Measurements from ENCODE around the gene PDE6B.

DNA sequence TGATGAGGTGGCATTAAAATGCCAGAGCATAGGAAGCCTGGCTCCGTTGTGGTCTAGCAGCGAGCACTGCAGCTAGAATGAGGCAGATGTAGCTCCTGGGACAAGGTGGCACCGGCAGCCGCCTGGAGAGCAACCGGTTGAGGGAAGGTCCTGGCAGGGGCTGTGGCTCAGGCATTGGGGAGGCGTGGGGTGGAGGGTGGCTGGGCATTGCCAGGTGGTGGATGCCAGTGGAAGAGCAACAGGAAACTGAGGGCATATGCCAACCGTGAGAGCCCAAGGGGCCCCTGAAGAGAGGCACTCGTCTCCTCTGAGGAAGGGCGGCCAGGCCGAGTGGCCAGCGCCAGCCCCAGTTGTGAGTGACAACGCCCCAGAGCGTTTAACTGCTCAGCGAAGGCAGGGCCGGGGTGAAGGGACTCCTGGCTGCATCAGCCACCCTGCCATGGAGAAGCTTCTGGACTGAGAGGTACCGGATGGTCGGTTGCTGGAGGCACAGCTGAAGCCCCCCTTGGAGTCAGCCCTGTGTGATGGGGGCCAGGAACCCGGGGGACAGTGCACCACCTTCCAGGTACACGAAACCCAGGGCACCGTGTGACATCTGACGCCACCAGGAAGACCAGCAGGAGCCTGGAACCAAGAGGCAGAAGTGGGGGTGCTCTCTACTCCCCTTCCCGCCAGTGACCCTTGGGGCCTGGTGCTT is 13.2 kb upstream of the PDE6B start:
- TF ChIP-seq, protein P1, sequence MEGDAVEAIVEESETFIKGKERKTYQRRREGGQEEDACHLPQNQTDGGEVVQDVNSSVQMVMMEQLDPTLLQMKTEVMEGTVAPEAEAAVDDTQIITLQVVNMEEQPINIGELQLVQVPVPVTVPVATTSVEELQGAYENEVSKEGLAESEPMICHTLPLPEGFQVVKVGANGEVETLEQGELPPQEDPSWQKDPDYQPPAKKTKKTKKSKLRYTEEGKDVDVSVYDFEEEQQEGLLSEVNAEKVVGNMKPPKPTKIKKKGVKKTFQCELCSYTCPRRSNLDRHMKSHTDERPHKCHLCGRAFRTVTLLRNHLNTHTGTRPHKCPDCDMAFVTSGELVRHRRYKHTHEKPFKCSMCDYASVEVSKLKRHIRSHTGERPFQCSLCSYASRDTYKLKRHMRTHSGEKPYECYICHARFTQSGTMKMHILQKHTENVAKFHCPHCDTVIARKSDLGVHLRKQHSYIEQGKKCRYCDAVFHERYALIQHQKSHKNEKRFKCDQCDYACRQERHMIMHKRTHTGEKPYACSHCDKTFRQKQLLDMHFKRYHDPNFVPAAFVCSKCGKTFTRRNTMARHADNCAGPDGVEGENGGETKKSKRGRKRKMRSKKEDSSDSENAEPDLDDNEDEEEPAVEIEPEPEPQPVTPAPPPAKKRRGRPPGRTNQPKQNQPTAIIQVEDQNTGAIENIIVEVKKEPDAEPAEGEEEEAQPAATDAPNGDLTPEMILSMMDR (conservative IDR thresholded peaks at IDR 0.05 in 1 of 2, IDR thresholded peaks at IDR 0.05 in 1 of 2; ENCODE audit: low read depth in 1 of 2, low read length in 2 of 2), result no peak
- no peak for TF ChIP-seq EZH2 (IDR thresholded peaks at IDR 0.05; ENCODE audit: low read length, missing control alignments)

Measured in fibroblast of lung (primary cell).